ENCODE measurements around the gene AP1S2. TPM values are rescaled to one million over a fixed set of nuclear protein-coding genes. Genes with fewer than 3 reads are reported as not detected.

The AP1S2 gene
- total RNA-seq, 1 donor from 2014 or later, result 35.6 TPM

GRCh38 chrX:15854080-15854655 lies 445 bp downstream of the AP1S2 start:
- TF ChIP-seq CTCF (IDR thresholded peaks at IDR 0.05; ENCODE audit: unreplicated experiment), result no peak
- H3K4me3 Mint-ChIP-seq, result peak overlapping the region; percentile 77
- H3K27me3 Mint-ChIP-seq (ENCODE audit: low read depth), result peaks cover 1% of the 10 kb centered on the region
- peak; percentile 35 to 68 for DNase-seq (ENCODE audit: low spot score in 2 of 2, unreplicated experiment in 2 of 2)
- H3K27ac Mint-ChIP-seq, result peak overlapping the region; percentile 45
- no peaks in the 10 kb centered on the region for H3K36me3 Mint-ChIP-seq
- no peaks in the 10 kb centered on the region for H3K9me3 Mint-ChIP-seq
- H3K4me1 Mint-ChIP-seq, result peaks cover 39% of the 10 kb centered on the region

GRCh38 chrX:15853586-15854079 lies 980 bp downstream of the AP1S2 start:
- peaks cover 1% of the 10 kb centered on the region for H3K27me3 Mint-ChIP-seq (ENCODE audit: low read depth)
- no peaks in the 10 kb centered on the region for H3K36me3 Mint-ChIP-seq
- no peaks in the 10 kb centered on the region for H3K9me3 Mint-ChIP-seq
- H3K4me3 Mint-ChIP-seq, result peak overlapping the region; percentile 77
- TF ChIP-seq CTCF (IDR thresholded peaks at IDR 0.05; ENCODE audit: unreplicated experiment), result no peak
- H3K4me1 Mint-ChIP-seq, result peaks cover 43% of the 10 kb centered on the region
- no peak for DNase-seq (ENCODE audit: low spot score in 2 of 2, unreplicated experiment in 2 of 2)
- peak overlapping the region; percentile 45 for H3K27ac Mint-ChIP-seq

GRCh38 chrX:15849555-15849954 lies 5.1 kb downstream of the AP1S2 start:
- no peak for DNase-seq (ENCODE audit: low spot score in 2 of 2, unreplicated experiment in 2 of 2)
- peaks cover 8% of the 10 kb centered on the region for H3K36me3 Mint-ChIP-seq
- H3K9me3 Mint-ChIP-seq, result no peaks in the 10 kb centered on the region
- H3K27ac Mint-ChIP-seq, result no peak overlapping the region
- H3K4me3 Mint-ChIP-seq, result no peak overlapping the region
- TF ChIP-seq CTCF (IDR thresholded peaks at IDR 0.05; ENCODE audit: unreplicated experiment), result no peak
- H3K4me1 Mint-ChIP-seq, result peaks cover 44% of the 10 kb centered on the region
- H3K27me3 Mint-ChIP-seq (ENCODE audit: low read depth), result no peaks in the 10 kb centered on the region

- Mint-ChIP-seq H3K27me3 (ENCODE audit: low read depth) (no peaks in the 10 kb centered on the region), H3K36me3 (peaks cover 13% of the 10 kb centered on the region), H3K27ac (no peak overlapping the region), H3K9me3 (no peaks in the 10 kb centered on the region), H3K4me3 (no peak overlapping the region), H3K4me1 (peaks cover 42% of the 10 kb centered on the region)
- DNase-seq (ENCODE audit: low spot score in 2 of 2, unreplicated experiment in 2 of 2), result no peak
- TF ChIP-seq CTCF (IDR thresholded peaks at IDR 0.05; ENCODE audit: unreplicated experiment), result no peak
Observed at GRCh38 chrX:15848576-15848975, 6.0 kb downstream of the AP1S2 start.

- H3K4me3 Mint-ChIP-seq, result no peak overlapping the region
- peaks cover 13% of the 10 kb centered on the region for H3K4me1 Mint-ChIP-seq
- H3K36me3 Mint-ChIP-seq, result peaks cover 22% of the 10 kb centered on the region
- H3K27ac Mint-ChIP-seq, result no peak overlapping the region
- TF ChIP-seq CTCF (IDR thresholded peaks at IDR 0.05; ENCODE audit: unreplicated experiment), result no peak
- no peaks in the 10 kb centered on the region for H3K27me3 Mint-ChIP-seq (ENCODE audit: low read depth)
- no peak for DNase-seq (ENCODE audit: low spot score in 2 of 2, unreplicated experiment in 2 of 2)
- H3K9me3 Mint-ChIP-seq, result no peaks in the 10 kb centered on the region
Observed at GRCh38 chrX:15843960-15844359, 10.7 kb downstream of the AP1S2 start.
